Loucy (cell line): ENCODE data around the gene ZNF835.

ENCODE experiments used
- H2AFZ ChIP-seq: fragments of 200-600 bp; sonication (generic); 2 replicates; pipeline ENCODE4 v1.6.0; 2016; ENCODE audit warnings: antibody characterized with exemption, mild to moderate bottlenecking, low read length, moderate library complexity
- H3F3A ChIP-seq: fragments of 200-600 bp; 2 replicates; pipeline ENCODE4 v1.6.0; 2016; ENCODE audit warnings: antibody characterized with exemption, low read depth, mild to moderate bottlenecking
- H3K27me3 ChIP-seq: fragments of 200-600 bp; sonication (generic); 2 replicates; pipeline ENCODE4 v1.6.1; 2014; ENCODE audit warnings: low read length, mild to moderate bottlenecking; ENCODE audit not compliant: insufficient read depth, poor library complexity, severe bottlenecking
- H3K36me3 ChIP-seq: fragments of 200-600 bp; sonication (generic); 2 replicates; pipeline ENCODE4 v1.6.1; 2016; ENCODE audit warnings: low read length; ENCODE audit not compliant: insufficient read depth
- H3K4me1 ChIP-seq: fragments of 200-600 bp; sonication (generic); 2 replicates; pipeline ENCODE4 v1.5.1; 2014; ENCODE audit warnings: low read length, mild to moderate bottlenecking; ENCODE audit not compliant: insufficient read depth, poor library complexity, severe bottlenecking
- H3K4me2 ChIP-seq: fragments of 200-600 bp; sonication (generic); 2 replicates; pipeline ENCODE4 v1.6.0; 2014; ENCODE audit warnings: antibody characterized with exemption, low read length, low read depth, mild to moderate bottlenecking; ENCODE audit not compliant: poor library complexity, severe bottlenecking
- H3K4me3 ChIP-seq: fragments of 200-600 bp; sonication (generic); 2 replicates; pipeline ENCODE4 v1.5.1; 2014; ENCODE audit warnings: low read length, mild to moderate bottlenecking, mixed read lengths; ENCODE audit not compliant: poor library complexity, severe bottlenecking
- H3K79me2 ChIP-seq: fragments of 200-600 bp; sonication (generic); 2 replicates; pipeline ENCODE4 v1.6.1; 2014; ENCODE audit warnings: low read length; ENCODE audit not compliant: insufficient read depth
- H3K9ac ChIP-seq: fragments of 200-600 bp; sonication (generic); 2 replicates; pipeline ENCODE4 v1.6.0; 2014; ENCODE audit warnings: mild to moderate bottlenecking, low read depth, low read length, moderate library complexity; ENCODE audit not compliant: poor library complexity, severe bottlenecking
- H3K9me2 ChIP-seq: fragments of 200-600 bp; sonication (generic); replicated peaks from 2 replicates; pipeline ENCODE4 v1.6.1; 2016; ENCODE audit warnings: low read depth, low read length, mixed read lengths
- H3K9me3 ChIP-seq: fragments of 200-600 bp; sonication (generic); 2 replicates; pipeline ENCODE4 v1.6.1; 2014; ENCODE audit warnings: mild to moderate bottlenecking, antibody characterized with exemption, low read length, low read depth; ENCODE audit not compliant: insufficient read depth
- H4K20me1 ChIP-seq: fragments of 200-600 bp; sonication (generic); 2 replicates; pipeline ENCODE4 v1.6.0; 2014; ENCODE audit warnings: antibody characterized with exemption, low read length, mild to moderate bottlenecking; ENCODE audit not compliant: insufficient read depth, poor library complexity, severe bottlenecking
- EZH2phosphoT487 ChIP-seq: fragments of 200-600 bp; IDR thresholded peaks from 2 replicates; pipeline ENCODE4 v1.6.1; 2018; ENCODE audit warnings: antibody characterized with exemption, mild to moderate bottlenecking, moderate library complexity, borderline replicate concordance
- TF ChIP-seq, protein P1 (sequence below): fragments of 200-600 bp; sonication (generic); conservative IDR thresholded peaks from 2 replicates; pipeline ENCODE4 v1.5.1; 2014; ENCODE audit warnings: mild to moderate bottlenecking, antibody characterized with exemption, low read length

The ZNF835 gene

DNA sequence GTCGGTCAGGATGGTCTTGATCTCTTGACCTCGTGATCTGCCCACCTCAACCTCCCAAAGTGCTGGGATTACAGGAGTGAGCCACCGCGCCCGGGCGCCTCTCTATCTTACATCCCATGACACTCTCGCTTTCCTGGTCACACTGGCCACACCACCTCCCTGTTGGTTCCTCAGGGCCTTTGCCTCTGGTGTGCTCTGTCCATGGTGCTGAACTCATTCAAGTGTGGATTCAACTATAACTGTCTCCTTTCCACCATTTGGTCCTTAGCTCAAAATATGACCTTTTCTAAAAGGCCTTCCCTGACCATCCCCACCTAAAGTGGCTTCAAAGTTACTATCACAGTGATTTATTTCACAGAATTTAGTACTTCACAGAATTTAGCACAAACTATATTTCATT is 32.3 kb downstream of the ZNF835 start:
- H3K27me3 ChIP-seq = no peaks in the 10 kb centered on the region
- H4K20me1 ChIP-seq = no peaks in the 10 kb centered on the region
- no peak overlapping the region for H3K4me3 ChIP-seq
- H3K36me3 ChIP-seq = no peaks in the 10 kb centered on the region
- H3F3A ChIP-seq = no peaks in the 10 kb centered on the region
- H3K9me3 ChIP-seq = peaks cover 5% of the 10 kb centered on the region; the same call in 1 of the 2 replicates
- H3K9me2 ChIP-seq = no peaks in the 10 kb centered on the region
- H3K4me2 ChIP-seq = no peak overlapping the region
- no peak overlapping the region for H2AFZ ChIP-seq
- H3K4me1 ChIP-seq = no peaks in the 10 kb centered on the region
- no peaks in the 10 kb centered on the region for H3K79me2 ChIP-seq
- no peak overlapping the region for H3K9ac ChIP-seq
- TF ChIP-seq EZH2phosphoT487 = no peak
- TF ChIP-seq, protein P1, sequence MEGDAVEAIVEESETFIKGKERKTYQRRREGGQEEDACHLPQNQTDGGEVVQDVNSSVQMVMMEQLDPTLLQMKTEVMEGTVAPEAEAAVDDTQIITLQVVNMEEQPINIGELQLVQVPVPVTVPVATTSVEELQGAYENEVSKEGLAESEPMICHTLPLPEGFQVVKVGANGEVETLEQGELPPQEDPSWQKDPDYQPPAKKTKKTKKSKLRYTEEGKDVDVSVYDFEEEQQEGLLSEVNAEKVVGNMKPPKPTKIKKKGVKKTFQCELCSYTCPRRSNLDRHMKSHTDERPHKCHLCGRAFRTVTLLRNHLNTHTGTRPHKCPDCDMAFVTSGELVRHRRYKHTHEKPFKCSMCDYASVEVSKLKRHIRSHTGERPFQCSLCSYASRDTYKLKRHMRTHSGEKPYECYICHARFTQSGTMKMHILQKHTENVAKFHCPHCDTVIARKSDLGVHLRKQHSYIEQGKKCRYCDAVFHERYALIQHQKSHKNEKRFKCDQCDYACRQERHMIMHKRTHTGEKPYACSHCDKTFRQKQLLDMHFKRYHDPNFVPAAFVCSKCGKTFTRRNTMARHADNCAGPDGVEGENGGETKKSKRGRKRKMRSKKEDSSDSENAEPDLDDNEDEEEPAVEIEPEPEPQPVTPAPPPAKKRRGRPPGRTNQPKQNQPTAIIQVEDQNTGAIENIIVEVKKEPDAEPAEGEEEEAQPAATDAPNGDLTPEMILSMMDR = no peak

DNA sequence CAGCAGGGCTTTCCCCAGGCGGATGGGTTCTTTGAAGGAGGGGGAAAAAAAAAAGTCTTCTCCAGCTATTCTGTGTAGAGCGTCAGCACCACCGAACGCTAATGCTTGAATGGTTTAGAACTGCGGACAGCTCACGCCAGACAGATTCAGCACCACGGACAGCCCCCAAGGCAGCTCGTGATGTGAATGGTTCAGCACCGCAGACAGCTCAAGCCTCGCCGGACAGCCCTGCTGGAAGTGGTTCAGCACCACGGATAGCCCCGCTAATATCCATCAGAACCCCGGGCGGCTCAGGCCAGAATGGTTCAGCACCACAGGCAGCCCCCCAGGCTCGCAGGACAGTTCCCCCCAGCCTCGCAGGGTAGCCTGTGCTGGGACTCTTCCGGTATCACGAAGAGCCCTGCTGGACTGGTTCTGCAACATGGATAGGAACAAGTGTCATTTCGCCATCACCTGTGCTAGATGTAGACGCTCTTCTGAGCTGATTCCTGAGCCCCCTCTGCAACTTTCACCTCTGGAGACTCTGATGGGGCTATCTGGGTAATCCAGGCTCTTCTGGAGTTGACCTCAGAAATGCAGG is 33.5 kb downstream of the ZNF835 start:
- Histone ChIP-seq H2AFZ (no peak overlapping the region), H3K9ac (no peak overlapping the region), H3K27me3 (no peaks in the 10 kb centered on the region), H3K4me1 (no peaks in the 10 kb centered on the region), H3K4me3 (no peak overlapping the region), H3K79me2 (no peaks in the 10 kb centered on the region), H3F3A (no peaks in the 10 kb centered on the region), H3K9me2 (no peaks in the 10 kb centered on the region), H3K36me3 (no peaks in the 10 kb centered on the region), H3K4me2 (no peak overlapping the region), H4K20me1 (no peaks in the 10 kb centered on the region), H3K9me3 (peaks cover 5% of the 10 kb centered on the region; the same call in 1 of the 2 replicates)
- TF ChIP-seq EZH2phosphoT487 = no peak
- TF ChIP-seq, protein P1 = no peak

DNA sequence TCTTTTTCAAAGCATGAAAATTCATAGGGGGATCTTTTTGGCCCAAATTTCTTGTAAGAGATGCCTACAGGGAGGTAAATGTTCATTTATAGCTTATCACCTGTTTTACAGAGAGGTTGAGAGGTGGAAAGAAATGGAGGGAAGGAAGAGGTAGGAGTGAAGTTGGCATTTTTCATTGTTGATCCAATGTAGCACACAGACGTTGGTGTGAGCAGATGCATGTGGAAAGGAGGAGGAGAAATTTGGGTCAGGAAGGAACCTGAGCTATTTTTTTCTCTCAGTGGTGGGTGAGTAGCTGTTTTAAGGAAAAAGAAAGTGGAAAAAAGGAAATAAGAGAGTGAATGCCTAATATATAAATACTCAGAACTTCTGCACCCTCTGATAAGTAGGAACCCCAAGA is 38.5 kb downstream of the ZNF835 start:
- H3K36me3 ChIP-seq = no peaks in the 10 kb centered on the region
- no peak for TF ChIP-seq EZH2phosphoT487
- TF ChIP-seq, protein P1 = no peak
- H3K4me2 ChIP-seq = no peak overlapping the region
- H3K27me3 ChIP-seq = no peaks in the 10 kb centered on the region
- no peaks in the 10 kb centered on the region for H3K9me2 ChIP-seq
- H2AFZ ChIP-seq = no peak overlapping the region
- no peak overlapping the region for H3K9ac ChIP-seq
- H3F3A ChIP-seq = no peaks in the 10 kb centered on the region
- H3K4me3 ChIP-seq = no peak overlapping the region
- no peaks in the 10 kb centered on the region for H3K79me2 ChIP-seq
- no peaks in the 10 kb centered on the region for H3K4me1 ChIP-seq
- H3K9me3 ChIP-seq = peaks cover 13% of the 10 kb centered on the region; the same call in 1 of the 2 replicates
- H4K20me1 ChIP-seq = no peaks in the 10 kb centered on the region
